Body of pancreas (tissue), 4 donors: ENCODE data around the gene SLC9A9. TPM values are rescaled to one million over a fixed set of nuclear protein-coding genes. Genes with fewer than 3 reads are reported as not detected.

Experiments
- ATAC-seq: fragments of 150-250 bp; one replicate; pipeline ENCODE4 v1.9.1; 2016
- DNase-seq, 4 donors: peaks; one replicate each; pipeline ENCODE4 v3.0.0-alpha.2; 2019
- H3K27ac ChIP-seq, 4 donors: fragments of 200-600 bp; sonication (generic); 1 replicate in 3 of 4; 2 replicates in 1 of 4; pipeline versions ENCODE4 v1.5.1 to v1.6.1; 2016 to 2019; ENCODE audit warnings: mild to moderate bottlenecking in 1 of 4, mixed read lengths in 1 of 4, moderate library complexity in 1 of 4
- H3K27me3 ChIP-seq, 2 donors: fragments of 200-600 bp; sonication (generic); one replicate each; pipeline ENCODE4 v1.6.0; 2016; ENCODE audit warnings: mild to moderate bottlenecking in 1 of 2
- H3K36me3 ChIP-seq, 2 donors: fragments of 200-600 bp; sonication (generic); replicated peaks in 1 of 2; 2 replicates each; pipeline ENCODE4 v1.5.1; 2016; ENCODE audit warnings: low read depth in 2 of 2; ENCODE audit not compliant: insufficient read depth in 1 of 2
- H3K4me1 ChIP-seq: fragments of 200-600 bp; sonication (generic); one replicate; pipeline ENCODE4 v1.6.0; 2016
- H3K4me3 ChIP-seq, 2 donors: fragments of 200-600 bp; sonication (generic); 1 replicate in 1 of 2; 2 replicates in 1 of 2; pipeline ENCODE4 v1.5.1; 2016 to 2019
- H3K9me3 ChIP-seq, 3 donors: fragments of 200-600 bp; sonication (generic); 1 replicate in 2 of 3; 2 replicates in 1 of 3; pipeline ENCODE4 v1.5.1; 2016
- CTCF ChIP-seq, 7 experiments: fragments of 450-650 bp in 4 of 7; fragments of 200-600 bp in 3 of 7; sonication (generic) in 3 of 7; IDR thresholded peaks; one replicate each; pipeline ENCODE4 v1.5.1; 2016 to 2019; ENCODE audit warnings: antibody characterized with exemption in 7 of 7
- POLR2A ChIP-seq, 3 donors: fragments of 450-650 bp; IDR thresholded peaks; one replicate each; pipeline ENCODE4 v1.6.1; 2016; ENCODE audit warnings: antibody characterized with exemption in 3 of 3, mild to moderate bottlenecking in 2 of 3
- WGBS, 2 donors: methylation state at CpG; one replicate each; pipeline ENCODE4 v1.1.5; 2017; 5-methylcytosine and 5-hydroxymethylcytosine counted together
- intact Hi-C: fragments of 100-400 bp; cut with DNase I; formaldehyde crosslinking; loops from one replicate; pipeline ENCODE4 v1.15.1; 2023
- total RNA-seq, 2 donors: library from RNA; depleted of rRNA; stranded (reverse); fragments of >200 nt; gene quantifications; one replicate each; pipeline ENCODE4 v1.1.0, GENCODE V29; 2016

SLC9A9 gene
- total RNA-seq, 2 donors from 2014 or later, result 1.6 to 2.3 TPM

- no peak overlapping the region for H3K27ac ChIP-seq
- intact Hi-C loops, result no loop called here
- H3K4me3 ChIP-seq, result no peak overlapping the region
- no peaks in the 10 kb centered on the region for H3K27me3 ChIP-seq
- ATAC-seq (no peak), DNase-seq (no peak)
- WGBS, 2 donors, result 37 to 57% methylated on average over 4 of the region's 4 CpGs
- H3K4me1 ChIP-seq, result no peaks in the 10 kb centered on the region
- H3K36me3 ChIP-seq, result no peaks in the 10 kb centered on the region
- no peaks in the 10 kb centered on the region for H3K9me3 ChIP-seq
- TF ChIP-seq POLR2A (IDR thresholded peaks at IDR 0.05) (no peak), CTCF (IDR thresholded peaks at IDR 0.05) (no peak)
Measured at GRCh38 chr3:143413372-143413771, 434.9 kb downstream of the SLC9A9 start.

DNA sequence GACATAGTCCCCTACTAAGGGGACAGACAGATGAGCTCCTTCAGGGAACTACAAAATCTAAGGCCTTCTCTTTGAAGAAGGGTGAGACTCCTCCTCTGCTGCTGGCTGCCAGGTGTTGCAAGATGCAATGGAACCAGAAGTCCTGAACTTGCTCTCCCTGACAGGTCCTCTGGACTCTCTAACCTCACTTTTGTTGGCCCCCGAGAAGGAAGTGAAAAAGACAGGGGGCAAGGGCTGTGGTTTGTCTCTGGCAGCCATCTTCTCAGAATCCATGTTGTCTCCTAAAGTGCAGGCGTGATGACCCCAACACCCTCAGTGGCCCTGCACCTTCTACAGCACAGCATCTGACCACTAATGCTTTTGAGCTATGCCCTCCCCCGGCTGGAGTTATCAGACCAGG lies 436.2 kb downstream of the SLC9A9 start:
- WGBS, 2 donors, result 60 to 69% methylated on average over 3 of the region's 3 CpGs
- intact Hi-C loops, result no loop called here
- Histone ChIP-seq H3K4me3 (no peak overlapping the region), H3K9me3 (no peaks in the 10 kb centered on the region), H3K27ac (no peak overlapping the region), H3K4me1 (no peaks in the 10 kb centered on the region), H3K27me3 (no peaks in the 10 kb centered on the region), H3K36me3 (no peaks in the 10 kb centered on the region)
- DNase-seq, result no peak
- TF ChIP-seq POLR2A (IDR thresholded peaks at IDR 0.05), result no peak
- no peak for TF ChIP-seq CTCF (IDR thresholded peaks at IDR 0.05)
- ATAC-seq, result no peak

- TF ChIP-seq CTCF (IDR thresholded peaks at IDR 0.05) (no peak), POLR2A (IDR thresholded peaks at IDR 0.05) (no peak)
- Histone ChIP-seq H3K4me1 (no peaks in the 10 kb centered on the region), H3K27ac (no peak overlapping the region), H3K9me3 (no peaks in the 10 kb centered on the region), H3K36me3 (no peaks in the 10 kb centered on the region), H3K27me3 (no peaks in the 10 kb centered on the region), H3K4me3 (no peak overlapping the region)
- no peak for DNase-seq
- ATAC-seq, result no peak
- intact Hi-C loops, result no loop called here
- 56 to 61% methylated on average over 1 of the region's 1 CpG for WGBS, 2 donors
Measured at GRCh38 chr3:143410259-143410658, 438.0 kb downstream of the SLC9A9 start.

GRCh38 chr3:143408771-143409170 lies 439.5 kb downstream of the SLC9A9 start:
- Histone ChIP-seq H3K9me3 (no peaks in the 10 kb centered on the region), H3K4me3 (no peak overlapping the region), H3K27ac (no peak overlapping the region), H3K4me1 (no peaks in the 10 kb centered on the region), H3K27me3 (no peaks in the 10 kb centered on the region), H3K36me3 (no peaks in the 10 kb centered on the region)
- TF ChIP-seq CTCF (IDR thresholded peaks at IDR 0.05) (no peak), POLR2A (IDR thresholded peaks at IDR 0.05) (no peak)
- intact Hi-C loops, result no loop called here
- DNase-seq (no peak), ATAC-seq (no peak)
- WGBS, 2 donors, result 79 to 82% methylated on average over 3 of the region's 3 CpGs

GRCh38 chr3:143402602-143403001 lies 445.7 kb downstream of the SLC9A9 start:
- H3K27ac ChIP-seq, result no peak overlapping the region
- H3K36me3 ChIP-seq, result no peaks in the 10 kb centered on the region
- no peaks in the 10 kb centered on the region for H3K27me3 ChIP-seq
- no peaks in the 10 kb centered on the region for H3K4me1 ChIP-seq
- no peaks in the 10 kb centered on the region for H3K9me3 ChIP-seq
- DNase-seq (no peak), ATAC-seq (no peak)
- intact Hi-C loops, result no loop called here
- TF ChIP-seq POLR2A (IDR thresholded peaks at IDR 0.05) (no peak), CTCF (IDR thresholded peaks at IDR 0.05) (no peak)
- H3K4me3 ChIP-seq, result no peak overlapping the region
